Panc1 (cell line): ENCODE results near the gene CACNA1C. TPM values are rescaled to one million over a fixed set of nuclear protein-coding genes. Genes with fewer than 3 reads are reported as not detected.

Experiments
- ATAC-seq: fragments of 200-7000 bp; cut with Tn5 transposase; 2 replicates; pipeline ENCODE4 v1.9.1; 2020; ENCODE audit warnings: mild to moderate bottlenecking, moderate library complexity
- BruUV-seq: library from RNA; stranded (reverse); fragments of 400-500 nt; replicated peaks from 2 replicates; lab custom pipeline; 2021; lab: Mats Ljungman, UMichigan
- CTCF ChIA-PET: fragments of 300-600 bp; sonication (Branson Sonifier 250); formaldehyde crosslinking; loops from one replicate; lab custom pipeline; 2022; ENCODE audit warnings: antibody characterized with exemption; lab: Charles Lee
- POLR2A ChIA-PET: fragments of 300-600 bp; sonication (Branson Sonifier 250); formaldehyde crosslinking; loops from one replicate; lab custom pipeline; 2022; ENCODE audit warnings: antibody characterized with exemption; lab: Charles Lee
- DNase-seq: peaks from one replicate; pipeline ENCODE4 v3.0.0-alpha.2; 2010; ENCODE audit warnings: low read depth, low spot score
- H3K27ac ChIP-seq: 2 replicates; pipeline ENCODE4 v1.5.1; 2011; ENCODE audit warnings: mild to moderate bottlenecking, low read length, inconsistent platforms
- H3K27me3 ChIP-seq: fragments of 200-500 bp; sonication (Bioruptor generic); 2 replicates; pipeline ENCODE4 v1.6.0; 2014; ENCODE audit warnings: low read length, inconsistent platforms; ENCODE audit not compliant: control insufficient read depth, insufficient read depth
- H3K36me3 ChIP-seq: fragments of 200-500 bp; sonication (Bioruptor generic); 2 replicates; pipeline ENCODE4 v1.5.1; 2014; ENCODE audit warnings: inconsistent platforms, mild to moderate bottlenecking, low read length, moderate library complexity; ENCODE audit not compliant: control insufficient read depth, insufficient read depth
- H3K4me1 ChIP-seq: 2 replicates; pipeline ENCODE4 v1.5.1; 2011; ENCODE audit warnings: inconsistent platforms, mild to moderate bottlenecking, low read length, moderate library complexity; ENCODE audit not compliant: control insufficient read depth, insufficient read depth
- H3K4me3 ChIP-seq, 2 experiments: 2 replicates each; pipeline ENCODE4 v1.5.1; 2011 to 2012; ENCODE audit warnings: low read depth in 2 of 2, low read length in 2 of 2, mild to moderate bottlenecking in 2 of 2, inconsistent platforms in 1 of 2, moderate library complexity in 1 of 2
- H3K9me3 ChIP-seq: fragments of 200-500 bp; sonication (Bioruptor generic); 2 replicates; pipeline ENCODE4 v1.5.1; 2014; ENCODE audit warnings: low read depth, mild to moderate bottlenecking, inconsistent platforms, low read length, moderate library complexity; ENCODE audit not compliant: control insufficient read depth, insufficient read depth
- POLR2AphosphoS5 ChIP-seq: IDR thresholded peaks from 2 replicates; pipeline ENCODE4 v1.6.1; 2012; ENCODE audit warnings: mild to moderate bottlenecking, low read depth, low read length, moderate library complexity
- SIN3A ChIP-seq: IDR thresholded peaks from 2 replicates; pipeline ENCODE4 v1.6.1; 2012; ENCODE audit warnings: low read depth, mild to moderate bottlenecking, low read length, moderate library complexity, borderline replicate concordance; ENCODE audit not compliant: insufficient read depth
- TCF7L2 ChIP-seq: IDR thresholded peaks from 2 replicates; pipeline ENCODE4 v1.6.1; 2011; ENCODE audit warnings: mild to moderate bottlenecking, low read depth, low read length, inconsistent platforms
- in situ Hi-C: cut with HindIII; loops from 2 replicates; pipeline ENCODE4 v1.10.0; 2016; ENCODE audit warnings: low sequenced_read_pairs, low pct_unique_long_range_greater_than_20kb
- intact Hi-C: fragments of 100-400 bp; cut with micrococcal nuclease; formaldehyde crosslinking; loops from one replicate; pipeline ENCODE4 v1.10.0; 2022; ENCODE audit not compliant: unreplicated experiment
- total RNA-seq: library from RNA; stranded (reverse); gene quantifications from one replicate; pipeline ENCODE4 v1.2.1, GENCODE V29; 2021; ENCODE audit not compliant: unreplicated experiment
- TF ChIP-seq, protein P1 (sequence below), 2 experiments: IDR thresholded peaks; 2 replicates each; pipeline ENCODE4 v1.6.1; 2011 to 2012; ENCODE audit warnings: low read depth in 2 of 2, control low read depth in 1 of 2, low read length in 1 of 2, mild to moderate bottlenecking in 1 of 2, moderate library complexity in 1 of 2; ENCODE audit not compliant: insufficient read depth in 1 of 2
- TF ChIP-seq, protein P2 (sequence below): fragments of 450-650 bp; IDR thresholded peaks from 2 replicates; pipeline ENCODE4 v1.5.1; 2017; ENCODE audit warnings: mild to moderate bottlenecking

Gene CACNA1C
- total RNA-seq, 1 experiment from 2014 or later = 0.03 TPM

DNA sequence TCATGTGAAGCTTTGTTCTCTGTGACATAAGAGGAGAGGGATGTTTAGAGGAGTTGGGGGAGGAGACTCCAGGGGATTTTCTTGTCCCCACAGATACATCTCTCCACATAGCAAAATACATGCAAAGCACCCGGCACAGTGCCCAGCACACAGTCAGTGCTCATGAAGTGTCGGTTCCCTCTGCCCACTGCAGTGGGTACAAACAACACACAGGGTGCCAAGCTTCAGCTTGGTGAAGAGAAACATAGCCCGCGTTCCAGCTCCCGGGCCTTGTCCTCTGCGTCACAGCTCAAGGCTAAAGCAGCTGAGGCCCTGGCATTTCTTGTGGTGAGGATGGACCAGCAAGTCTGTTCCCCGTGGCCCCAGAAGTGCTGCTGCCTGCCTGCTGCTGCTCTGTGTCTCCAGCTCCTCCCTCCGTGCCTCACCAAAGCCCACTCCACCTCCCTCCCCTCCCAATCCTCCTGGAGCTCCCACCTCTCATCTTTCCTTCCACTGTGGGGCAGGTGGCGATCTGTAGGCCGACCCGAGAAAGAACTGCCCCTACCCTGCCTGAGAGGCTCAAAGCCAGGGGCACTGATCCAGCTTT lies 685.0 kb downstream of the CACNA1C start:
- Histone ChIP-seq H3K27me3 (no peaks in the 10 kb centered on the region; the same call in 1 of the 2 replicates), H3K9me3 (no peaks in the 10 kb centered on the region), H3K4me1 (no peaks in the 10 kb centered on the region), H3K36me3 (no peaks in the 10 kb centered on the region), H3K27ac (no peak overlapping the region), H3K4me3 (no peak overlapping the region)
- ChIA-PET POLR2A (no interaction called here), CTCF (no interaction called here)
- in situ Hi-C loops (no loop called here), intact Hi-C loops (no loop called here)
- ATAC-seq = no peak
- DNase-seq = no peak
- BruUV-seq = no TSS peak
- no peak for TF ChIP-seq TCF7L2
- TF ChIP-seq, protein P1, sequence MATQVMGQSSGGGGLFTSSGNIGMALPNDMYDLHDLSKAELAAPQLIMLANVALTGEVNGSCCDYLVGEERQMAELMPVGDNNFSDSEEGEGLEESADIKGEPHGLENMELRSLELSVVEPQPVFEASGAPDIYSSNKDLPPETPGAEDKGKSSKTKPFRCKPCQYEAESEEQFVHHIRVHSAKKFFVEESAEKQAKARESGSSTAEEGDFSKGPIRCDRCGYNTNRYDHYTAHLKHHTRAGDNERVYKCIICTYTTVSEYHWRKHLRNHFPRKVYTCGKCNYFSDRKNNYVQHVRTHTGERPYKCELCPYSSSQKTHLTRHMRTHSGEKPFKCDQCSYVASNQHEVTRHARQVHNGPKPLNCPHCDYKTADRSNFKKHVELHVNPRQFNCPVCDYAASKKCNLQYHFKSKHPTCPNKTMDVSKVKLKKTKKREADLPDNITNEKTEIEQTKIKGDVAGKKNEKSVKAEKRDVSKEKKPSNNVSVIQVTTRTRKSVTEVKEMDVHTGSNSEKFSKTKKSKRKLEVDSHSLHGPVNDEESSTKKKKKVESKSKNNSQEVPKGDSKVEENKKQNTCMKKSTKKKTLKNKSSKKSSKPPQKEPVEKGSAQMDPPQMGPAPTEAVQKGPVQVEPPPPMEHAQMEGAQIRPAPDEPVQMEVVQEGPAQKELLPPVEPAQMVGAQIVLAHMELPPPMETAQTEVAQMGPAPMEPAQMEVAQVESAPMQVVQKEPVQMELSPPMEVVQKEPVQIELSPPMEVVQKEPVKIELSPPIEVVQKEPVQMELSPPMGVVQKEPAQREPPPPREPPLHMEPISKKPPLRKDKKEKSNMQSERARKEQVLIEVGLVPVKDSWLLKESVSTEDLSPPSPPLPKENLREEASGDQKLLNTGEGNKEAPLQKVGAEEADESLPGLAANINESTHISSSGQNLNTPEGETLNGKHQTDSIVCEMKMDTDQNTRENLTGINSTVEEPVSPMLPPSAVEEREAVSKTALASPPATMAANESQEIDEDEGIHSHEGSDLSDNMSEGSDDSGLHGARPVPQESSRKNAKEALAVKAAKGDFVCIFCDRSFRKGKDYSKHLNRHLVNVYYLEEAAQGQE (IDR thresholded peaks at IDR 0.05; ENCODE audit: insufficient read depth in 1 of 2, low read depth in 2 of 2, low read length in 1 of 2) = no peak
- no peak for TF ChIP-seq POLR2AphosphoS5
- TF ChIP-seq SIN3A = no peak
- TF ChIP-seq, protein P2, sequence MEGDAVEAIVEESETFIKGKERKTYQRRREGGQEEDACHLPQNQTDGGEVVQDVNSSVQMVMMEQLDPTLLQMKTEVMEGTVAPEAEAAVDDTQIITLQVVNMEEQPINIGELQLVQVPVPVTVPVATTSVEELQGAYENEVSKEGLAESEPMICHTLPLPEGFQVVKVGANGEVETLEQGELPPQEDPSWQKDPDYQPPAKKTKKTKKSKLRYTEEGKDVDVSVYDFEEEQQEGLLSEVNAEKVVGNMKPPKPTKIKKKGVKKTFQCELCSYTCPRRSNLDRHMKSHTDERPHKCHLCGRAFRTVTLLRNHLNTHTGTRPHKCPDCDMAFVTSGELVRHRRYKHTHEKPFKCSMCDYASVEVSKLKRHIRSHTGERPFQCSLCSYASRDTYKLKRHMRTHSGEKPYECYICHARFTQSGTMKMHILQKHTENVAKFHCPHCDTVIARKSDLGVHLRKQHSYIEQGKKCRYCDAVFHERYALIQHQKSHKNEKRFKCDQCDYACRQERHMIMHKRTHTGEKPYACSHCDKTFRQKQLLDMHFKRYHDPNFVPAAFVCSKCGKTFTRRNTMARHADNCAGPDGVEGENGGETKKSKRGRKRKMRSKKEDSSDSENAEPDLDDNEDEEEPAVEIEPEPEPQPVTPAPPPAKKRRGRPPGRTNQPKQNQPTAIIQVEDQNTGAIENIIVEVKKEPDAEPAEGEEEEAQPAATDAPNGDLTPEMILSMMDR = no peak

DNA sequence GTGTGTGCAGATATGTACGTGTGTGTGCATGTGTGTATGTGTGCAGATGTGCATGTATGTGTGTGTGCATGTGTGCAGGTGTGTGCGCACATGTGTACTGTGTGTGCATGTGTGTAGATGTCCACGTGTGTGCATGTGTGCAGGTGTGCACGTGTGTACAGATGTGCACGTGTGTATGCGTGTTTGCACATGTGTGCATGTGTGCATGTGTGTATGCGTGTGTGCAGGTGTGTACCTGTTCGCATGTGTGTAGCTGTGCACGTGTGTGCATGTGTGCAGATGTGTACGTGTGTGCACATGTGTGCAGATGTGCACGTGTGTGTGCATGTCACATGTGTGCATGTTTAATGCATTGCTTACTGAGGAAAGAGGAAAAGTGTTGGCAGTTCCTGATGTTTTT lies 686.3 kb downstream of the CACNA1C start:
- BruUV-seq = no TSS peak

More for the DNA sequence above, 686.3 kb downstream of the CACNA1C start:
- ATAC-seq = no peak
- ChIA-PET POLR2A (no interaction called here), CTCF (no interaction called here)
- H3K4me3 ChIP-seq = no peak overlapping the region
- H3K9me3 ChIP-seq = no peaks in the 10 kb centered on the region
- H3K4me1 ChIP-seq = no peaks in the 10 kb centered on the region
- TF ChIP-seq, protein P2 = no peak
- TF ChIP-seq, protein P1 (IDR thresholded peaks at IDR 0.05; ENCODE audit: insufficient read depth in 1 of 2, low read depth in 2 of 2, low read length in 1 of 2) = no peak
- TF ChIP-seq POLR2AphosphoS5 = no peak
- no peak for TF ChIP-seq SIN3A
- H3K27ac ChIP-seq = no peak overlapping the region
- H3K36me3 ChIP-seq = no peaks in the 10 kb centered on the region
- intact Hi-C loops (no loop called here), in situ Hi-C loops (no loop called here)
- DNase-seq = no peak
- no peaks in the 10 kb centered on the region; the same call in 1 of the 2 replicates for H3K27me3 ChIP-seq
